GM12878 (cell line): Measurements from ENCODE around the gene CFHR5. TPM values are rescaled to one million over a fixed set of nuclear protein-coding genes. Genes with fewer than 3 reads are reported as not detected.

Experiments
- ATAC-seq: fragments of 200-7000 bp; cut with Tn5 transposase; 3 replicates; pipeline ENCODE4 v1.9.1; 2020; ENCODE audit warnings: mild to moderate bottlenecking, moderate library complexity
- BruUV-seq: library from RNA; stranded (reverse); fragments of 400-500 nt; replicated peaks from 2 replicates; lab custom pipeline; 2021; lab: Mats Ljungman, UMichigan
- CTCF ChIA-PET: fragments of 300-600 bp; sonication (Branson Sonifier 250); formaldehyde crosslinking; extraction: SDS; loops from one replicate; lab custom pipeline; 2021; ENCODE audit warnings: inconsistent platforms; lab: Yijun Ruan, JAX
- POLR2A ChIA-PET: fragments of 350-600 bp; formaldehyde crosslinking; extraction: SDS; loops from one replicate; lab custom pipeline; 2021; ENCODE audit warnings: inconsistent platforms; lab: Charles Lee
- RAD21 ChIA-PET: fragments of 300-600 bp; sonication (Branson Sonifier 250); formaldehyde crosslinking; loops from one replicate; lab custom pipeline; 2023; ENCODE audit warnings: antibody characterized with exemption; ENCODE audit not compliant: unreplicated experiment; lab: Charles Lee
- SMC1A ChIA-PET: fragments of 300-600 bp; sonication (Branson Sonifier 250); formaldehyde crosslinking; loops from one replicate; lab custom pipeline; 2023; ENCODE audit not compliant: unreplicated experiment, uncharacterized antibody; lab: Charles Lee
- DNase-seq: peaks from one replicate; pipeline ENCODE4 v3.0.0-alpha.2; 2011; ENCODE audit warnings: low read depth, low spot score
- FAIRE-seq: peaks from 3 replicates; lab custom pipeline; 2011; peaks lifted over from hg19 to GRCh38; lab: Jason Lieb, UNC
- H2AFZ ChIP-seq: 2 replicates; pipeline ENCODE4 v1.6.0; 2011; ENCODE audit warnings: low read depth, low read length, control low read depth; ENCODE audit not compliant: control insufficient read depth
- H3K27ac ChIP-seq: 2 replicates; pipeline ENCODE4 v1.5.1; 2011; ENCODE audit warnings: control low read depth; ENCODE audit not compliant: control insufficient read depth, insufficient read depth
- H3K27me3 ChIP-seq, 2 experiments: replicated peaks in 1 of 2; 2 replicates each; pipeline versions ENCODE4 v1.6.0 to v1.6.1; 2011; ENCODE audit warnings: low read length in 1 of 2; ENCODE audit not compliant: control insufficient read depth in 2 of 2, insufficient read depth in 2 of 2
- H3K36me3 ChIP-seq, 2 experiments: 2 replicates each; pipeline ENCODE4 v1.5.1; 2011; ENCODE audit warnings: low read length in 1 of 2; ENCODE audit not compliant: control insufficient read depth in 2 of 2, insufficient read depth in 2 of 2
- H3K4me1 ChIP-seq: 2 replicates; pipeline ENCODE4 v1.6.1; 2011; ENCODE audit warnings: mild to moderate bottlenecking, low read length, moderate library complexity, mixed read lengths; ENCODE audit not compliant: control insufficient read depth, insufficient read depth
- H3K4me2 ChIP-seq: 2 replicates; pipeline ENCODE4 v1.6.0; 2011; ENCODE audit warnings: control low read depth; ENCODE audit not compliant: control insufficient read depth, insufficient read depth
- H3K4me3 ChIP-seq: fragments of 200-600 bp; sonication (generic); 2 replicates; pipeline ENCODE4 v1.5.1; 2016
- H3K79me2 ChIP-seq: 2 replicates; pipeline ENCODE4 v1.6.0; 2011; ENCODE audit warnings: low read length; ENCODE audit not compliant: control insufficient read depth, insufficient read depth
- H3K9ac ChIP-seq: 2 replicates; pipeline ENCODE4 v1.8.0; 2011; ENCODE audit warnings: low read length, control low read depth, mixed read lengths; ENCODE audit not compliant: control insufficient read depth, insufficient read depth
- H3K9me3 ChIP-seq: replicated peaks from 3 replicates; pipeline ENCODE4 v1.5.1; 2011; ENCODE audit warnings: mild to moderate bottlenecking, low read length; ENCODE audit not compliant: control insufficient read depth, insufficient read depth
- H4K20me1 ChIP-seq: 2 replicates; pipeline ENCODE4 v1.6.0; 2011; ENCODE audit not compliant: control insufficient read depth, insufficient read depth
- CBFB ChIP-seq: IDR thresholded peaks from 2 replicates; pipeline ENCODE4 v1.6.1; 2016; ENCODE audit warnings: antibody characterized with exemption, low read depth
- ESRRA ChIP-seq: IDR thresholded peaks from 2 replicates; pipeline ENCODE4 v1.6.1; 2012; ENCODE audit warnings: mild to moderate bottlenecking, low read length, improper control_type of control experiment
- ETV6 ChIP-seq, 2 experiments: fragments of 450-650 bp in 1 of 2; IDR thresholded peaks in 1 of 2; conservative IDR thresholded peaks in 1 of 2; 2 replicates each; pipeline ENCODE4 v1.6.1; 2014; ENCODE audit warnings: antibody characterized with exemption in 1 of 2, borderline replicate concordance in 1 of 2, low read depth in 1 of 2, mild to moderate bottlenecking in 1 of 2, moderate library complexity in 1 of 2
- MEF2B ChIP-seq: fragments of 450-650 bp; IDR thresholded peaks from 2 replicates; pipeline ENCODE4 v1.6.1; 2018; ENCODE audit warnings: mild to moderate bottlenecking, moderate library complexity; ENCODE audit not compliant: partially characterized antibody, poor library complexity, severe bottlenecking
- POLR2A ChIP-seq: IDR thresholded peaks from 2 replicates; pipeline ENCODE4 v1.6.1; 2011; ENCODE audit warnings: low read depth, mild to moderate bottlenecking, low read length
- POLR2AphosphoS2 ChIP-seq: IDR thresholded peaks from 2 replicates; pipeline ENCODE4 v1.6.1; 2011; ENCODE audit warnings: low read depth, mild to moderate bottlenecking, low read length, improper control_type of control experiment, moderate library complexity
- RBBP5 ChIP-seq: fragments of 200-600 bp; sonication (generic); conservative IDR thresholded peaks from 2 replicates; pipeline ENCODE4 v1.6.1; 2016
- SP1 ChIP-seq: IDR thresholded peaks from one replicate; pipeline ENCODE4 v1.6.1; 2011; ENCODE audit warnings: low read depth, low read length
- SRF ChIP-seq, 2 experiments: IDR thresholded peaks; 2 replicates each; pipeline ENCODE4 v1.6.1; 2011; ENCODE audit warnings: low read depth in 2 of 2, low read length in 2 of 2, mild to moderate bottlenecking in 1 of 2, moderate library complexity in 1 of 2
- ZBED1 ChIP-seq: IDR thresholded peaks from 2 replicates; pipeline ENCODE4 v1.6.1; 2016; ENCODE audit warnings: borderline replicate concordance
- ZNF217 ChIP-seq: fragments of 450-650 bp; IDR thresholded peaks from 2 replicates; pipeline ENCODE4 v1.6.1; 2017; ENCODE audit warnings: antibody characterized with exemption, mild to moderate bottlenecking
- ZNF274 ChIP-seq: IDR thresholded peaks from one replicate; pipeline ENCODE4 v1.8.0; 2011; ENCODE audit not compliant: insufficient read length, insufficient read depth
- WGBS: methylation state at CpG from one replicate; pipeline ENCODE4 v1.1.6; 2016; ENCODE audit warnings: low lambda C conversion rate; ENCODE audit not compliant: insufficient replicate concordance, insufficient coverage; ENCODE audit errors: missing lambda C conversion rate; 5-methylcytosine and 5-hydroxymethylcytosine counted together
- in situ Hi-C: fragments of 300-500 bp; cut with MboI; formaldehyde crosslinking; loops from 9 replicates; pipeline ENCODE4 v1.14.3; 2018; ENCODE audit warnings: mixed read lengths
- intact Hi-C: fragments of 100-400 bp; cut with micrococcal nuclease; formaldehyde crosslinking; loops from one replicate; pipeline ENCODE4 v1.14.2; 2022; ENCODE audit not compliant: unreplicated experiment
- polyA plus RNA-seq, 11 experiments: library from polyadenylated mRNA; depleted of rRNA in 4 of 11; unstranded in 6 of 11; stranded (reverse) in 5 of 11; fragments of >200 nt; fragmentation: Nextera tagmentation in 4 of 11; fragmentation: Illumina TruSeq in 1 of 11; extraction: Ambion mirVana in 4 of 11; extraction: Trizol in 1 of 11; gene quantifications; 1 replicate in 1 of 11; 2 replicates in 10 of 11; pipeline versions ENCODE4 v1.2.1 to v1.2.3, GENCODE V29; 2011 to 2016; ENCODE audit warnings: inconsistent platforms in 2 of 11, missing spikeins in 2 of 11, low read depth in 1 of 11
- total RNA-seq, 4 experiments: library from RNA; depleted of rRNA in 3 of 4; stranded (reverse); fragments of >200 nt in 3 of 4; fragmentation: Illumina TruSeq in 1 of 4; extraction: Trizol in 1 of 4; gene quantifications; 2 replicates each; pipeline versions ENCODE4 v1.2.1 to v1.2.3, GENCODE V29; 2013 to 2021
- TF ChIP-seq, protein P1 (sequence below): fragments of 450-650 bp; IDR thresholded peaks from 2 replicates; pipeline ENCODE4 v1.6.1; 2017; ENCODE audit warnings: low read depth, mild to moderate bottlenecking, moderate library complexity
- TF ChIP-seq, protein P2 (sequence below), 3 experiments: IDR thresholded peaks in 2 of 3; conservative IDR thresholded peaks in 1 of 3; 2 replicates each; pipeline ENCODE4 v1.5.1; 2011; ENCODE audit warnings: low read depth in 3 of 3, low read length in 3 of 3, mild to moderate bottlenecking in 3 of 3, control low read depth in 2 of 3, moderate library complexity in 2 of 3, inconsistent platforms in 1 of 3, mixed read lengths in 1 of 3; ENCODE audit not compliant: control insufficient read depth in 2 of 3, insufficient read depth in 1 of 3; ENCODE audit errors: extremely low read depth in 1 of 3
- TF ChIP-seq, protein P3 (sequence below): fragments of 450-650 bp; IDR thresholded peaks from 2 replicates; pipeline ENCODE4 v1.6.1; 2014; ENCODE audit warnings: mild to moderate bottlenecking
- TF ChIP-seq, protein P4 (sequence below): fragments of 450-650 bp; IDR thresholded peaks from 2 replicates; pipeline ENCODE4 v1.6.1; 2017; ENCODE audit warnings: borderline replicate concordance
- TF ChIP-seq, protein P5 (sequence below): fragments of 450-650 bp; IDR thresholded peaks from 2 replicates; pipeline ENCODE4 v1.6.1; 2016; ENCODE audit warnings: mild to moderate bottlenecking

The CFHR5 gene
- total and polyA plus RNA-seq, 10 of the 15 experiments (the other 5 are each of a cell fraction or from before 2014, with no cell fraction given) = not detected

DNA sequence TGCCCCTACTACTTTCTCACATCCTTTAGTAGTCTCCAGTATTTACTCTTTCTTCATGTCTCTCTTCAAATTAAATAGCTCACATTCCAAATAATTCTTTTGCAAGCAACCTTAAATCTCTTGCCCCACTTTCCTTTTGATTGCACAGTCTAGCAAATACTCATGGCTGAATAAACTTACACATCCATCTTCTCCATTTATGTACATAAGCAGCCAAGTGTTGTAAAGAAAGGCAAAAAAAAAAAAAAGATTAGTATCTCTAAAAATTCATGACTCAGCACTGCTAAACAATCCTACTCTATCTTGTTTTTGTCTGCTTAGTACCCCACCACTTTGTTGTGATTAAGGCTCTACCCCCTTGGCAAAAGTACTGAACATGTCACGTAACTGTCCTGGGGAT lies 47.1 kb downstream of the CFHR5 start:
- no peaks in the 10 kb centered on the region for H3K27me3 ChIP-seq
- TF ChIP-seq ETV6 (conservative IDR thresholded peaks at IDR 0.05 in 1 of 2, IDR thresholded peaks at IDR 0.05 in 1 of 2; ENCODE audit: borderline replicate concordance in 1 of 2, low read depth in 1 of 2) = no peak
- no peak for TF ChIP-seq RBBP5
- TF ChIP-seq ZNF217 = no peak
- TF ChIP-seq, protein P1, sequence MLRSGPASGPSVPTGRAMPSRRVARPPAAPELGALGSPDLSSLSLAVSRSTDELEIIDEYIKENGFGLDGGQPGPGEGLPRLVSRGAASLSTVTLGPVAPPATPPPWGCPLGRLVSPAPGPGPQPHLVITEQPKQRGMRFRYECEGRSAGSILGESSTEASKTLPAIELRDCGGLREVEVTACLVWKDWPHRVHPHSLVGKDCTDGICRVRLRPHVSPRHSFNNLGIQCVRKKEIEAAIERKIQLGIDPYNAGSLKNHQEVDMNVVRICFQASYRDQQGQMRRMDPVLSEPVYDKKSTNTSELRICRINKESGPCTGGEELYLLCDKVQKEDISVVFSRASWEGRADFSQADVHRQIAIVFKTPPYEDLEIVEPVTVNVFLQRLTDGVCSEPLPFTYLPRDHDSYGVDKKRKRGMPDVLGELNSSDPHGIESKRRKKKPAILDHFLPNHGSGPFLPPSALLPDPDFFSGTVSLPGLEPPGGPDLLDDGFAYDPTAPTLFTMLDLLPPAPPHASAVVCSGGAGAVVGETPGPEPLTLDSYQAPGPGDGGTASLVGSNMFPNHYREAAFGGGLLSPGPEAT = no peak
- TF ChIP-seq POLR2A = no peak
- TF ChIP-seq, protein P2, sequence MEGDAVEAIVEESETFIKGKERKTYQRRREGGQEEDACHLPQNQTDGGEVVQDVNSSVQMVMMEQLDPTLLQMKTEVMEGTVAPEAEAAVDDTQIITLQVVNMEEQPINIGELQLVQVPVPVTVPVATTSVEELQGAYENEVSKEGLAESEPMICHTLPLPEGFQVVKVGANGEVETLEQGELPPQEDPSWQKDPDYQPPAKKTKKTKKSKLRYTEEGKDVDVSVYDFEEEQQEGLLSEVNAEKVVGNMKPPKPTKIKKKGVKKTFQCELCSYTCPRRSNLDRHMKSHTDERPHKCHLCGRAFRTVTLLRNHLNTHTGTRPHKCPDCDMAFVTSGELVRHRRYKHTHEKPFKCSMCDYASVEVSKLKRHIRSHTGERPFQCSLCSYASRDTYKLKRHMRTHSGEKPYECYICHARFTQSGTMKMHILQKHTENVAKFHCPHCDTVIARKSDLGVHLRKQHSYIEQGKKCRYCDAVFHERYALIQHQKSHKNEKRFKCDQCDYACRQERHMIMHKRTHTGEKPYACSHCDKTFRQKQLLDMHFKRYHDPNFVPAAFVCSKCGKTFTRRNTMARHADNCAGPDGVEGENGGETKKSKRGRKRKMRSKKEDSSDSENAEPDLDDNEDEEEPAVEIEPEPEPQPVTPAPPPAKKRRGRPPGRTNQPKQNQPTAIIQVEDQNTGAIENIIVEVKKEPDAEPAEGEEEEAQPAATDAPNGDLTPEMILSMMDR (IDR thresholded peaks at IDR 0.05 in 2 of 3, conservative IDR thresholded peaks at IDR 0.05 in 1 of 3; ENCODE audit: control insufficient read depth in 2 of 3, extremely low read depth in 1 of 3, insufficient read depth in 1 of 3, low read depth in 3 of 3, low read length in 3 of 3) = no peak
- no peak for TF ChIP-seq ZNF274
- TF ChIP-seq, protein P3, sequence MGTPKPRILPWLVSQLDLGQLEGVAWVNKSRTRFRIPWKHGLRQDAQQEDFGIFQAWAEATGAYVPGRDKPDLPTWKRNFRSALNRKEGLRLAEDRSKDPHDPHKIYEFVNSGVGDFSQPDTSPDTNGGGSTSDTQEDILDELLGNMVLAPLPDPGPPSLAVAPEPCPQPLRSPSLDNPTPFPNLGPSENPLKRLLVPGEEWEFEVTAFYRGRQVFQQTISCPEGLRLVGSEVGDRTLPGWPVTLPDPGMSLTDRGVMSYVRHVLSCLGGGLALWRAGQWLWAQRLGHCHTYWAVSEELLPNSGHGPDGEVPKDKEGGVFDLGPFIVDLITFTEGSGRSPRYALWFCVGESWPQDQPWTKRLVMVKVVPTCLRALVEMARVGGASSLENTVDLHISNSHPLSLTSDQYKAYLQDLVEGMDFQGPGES = no peak
- TF ChIP-seq MEF2B = no peak
- TF ChIP-seq, protein P4, sequence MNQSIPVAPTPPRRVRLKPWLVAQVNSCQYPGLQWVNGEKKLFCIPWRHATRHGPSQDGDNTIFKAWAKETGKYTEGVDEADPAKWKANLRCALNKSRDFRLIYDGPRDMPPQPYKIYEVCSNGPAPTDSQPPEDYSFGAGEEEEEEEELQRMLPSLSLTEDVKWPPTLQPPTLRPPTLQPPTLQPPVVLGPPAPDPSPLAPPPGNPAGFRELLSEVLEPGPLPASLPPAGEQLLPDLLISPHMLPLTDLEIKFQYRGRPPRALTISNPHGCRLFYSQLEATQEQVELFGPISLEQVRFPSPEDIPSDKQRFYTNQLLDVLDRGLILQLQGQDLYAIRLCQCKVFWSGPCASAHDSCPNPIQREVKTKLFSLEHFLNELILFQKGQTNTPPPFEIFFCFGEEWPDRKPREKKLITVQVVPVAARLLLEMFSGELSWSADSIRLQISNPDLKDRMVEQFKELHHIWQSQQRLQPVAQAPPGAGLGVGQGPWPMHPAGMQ = no peak
- TF ChIP-seq POLR2AphosphoS2 = no peak
- TF ChIP-seq, protein P5, sequence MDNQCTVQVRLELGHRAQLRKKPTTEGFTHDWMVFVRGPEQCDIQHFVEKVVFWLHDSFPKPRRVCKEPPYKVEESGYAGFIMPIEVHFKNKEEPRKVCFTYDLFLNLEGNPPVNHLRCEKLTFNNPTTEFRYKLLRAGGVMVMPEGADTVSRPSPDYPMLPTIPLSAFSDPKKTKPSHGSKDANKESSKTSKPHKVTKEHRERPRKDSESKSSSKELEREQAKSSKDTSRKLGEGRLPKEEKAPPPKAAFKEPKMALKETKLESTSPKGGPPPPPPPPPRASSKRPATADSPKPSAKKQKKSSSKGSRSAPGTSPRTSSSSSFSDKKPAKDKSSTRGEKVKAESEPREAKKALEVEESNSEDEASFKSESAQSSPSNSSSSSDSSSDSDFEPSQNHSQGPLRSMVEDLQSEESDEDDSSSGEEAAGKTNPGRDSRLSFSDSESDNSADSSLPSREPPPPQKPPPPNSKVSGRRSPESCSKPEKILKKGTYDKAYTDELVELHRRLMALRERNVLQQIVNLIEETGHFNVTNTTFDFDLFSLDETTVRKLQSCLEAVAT = no peak
- no peak for TF ChIP-seq ZBED1
- TF ChIP-seq SRF (IDR thresholded peaks at IDR 0.05; ENCODE audit: low read depth in 2 of 2, low read length in 2 of 2) = no peak
- no peak for TF ChIP-seq SP1
- TF ChIP-seq ESRRA = no peak
- TF ChIP-seq CBFB = no peak
- RAD21 ChIA-PET = no interaction called here
- no peak overlapping the region for H3K9ac ChIP-seq
- no peak overlapping the region for H2AFZ ChIP-seq
- H3K36me3 ChIP-seq = no peaks in the 10 kb centered on the region
- CTCF ChIA-PET = no interaction called here
- no peak overlapping the region for H3K27ac ChIP-seq
- ATAC-seq (no peak), DNase-seq (no peak), FAIRE-seq (no peak)
- intact Hi-C loops = no loop called here
- H3K4me2 ChIP-seq = no peak overlapping the region
- no peaks in the 10 kb centered on the region for H3K4me1 ChIP-seq
- H3K9me3 ChIP-seq = no peaks in the 10 kb centered on the region
- POLR2A ChIA-PET = no interaction called here
- BruUV-seq = no TSS peak
- H3K4me3 ChIP-seq = no peak overlapping the region
- in situ Hi-C loops = no loop called here
- SMC1A ChIA-PET = interaction anchor here (0.6 to 0.7 kb wide), 2 partner anchors 18 to 34 kb away, joined by 3 read pairs; no protein-coding TSS in a partner anchor
- WGBS = 30% methylated on average over 1 of the region's 1 CpG
- no peaks in the 10 kb centered on the region for H3K79me2 ChIP-seq
- H4K20me1 ChIP-seq = no peaks in the 10 kb centered on the region
